Spleen (tissue), 11 donors: ENCODE results near the gene AGRN. TPM values are rescaled to one million over a fixed set of nuclear protein-coding genes. Genes with fewer than 3 reads are reported as not detected.

Source experiments
- DNase-seq: peaks from one replicate; pipeline ENCODE4 v3.0.0-alpha.2; 2020
- H3K27ac ChIP-seq, 8 donors: fragments of 200-600 bp; sonication (generic) in 7 of 8; 1 replicate in 4 of 8; 2 replicates in 4 of 8; pipeline versions ENCODE4 v1.5.0 to v1.8.0; 2016 to 2021; ENCODE audit warnings: inconsistent platforms in 4 of 8, mild to moderate bottlenecking in 4 of 8, moderate library complexity in 1 of 8
- H3K27me3 ChIP-seq, 7 donors: fragments of 200-600 bp; sonication (generic) in 6 of 7; replicated peaks in 1 of 7; 1 replicate in 4 of 7; 2 replicates in 3 of 7; pipeline versions ENCODE4 v1.5.0 to v1.8.0; 2016 to 2021; ENCODE audit warnings: inconsistent platforms in 3 of 7, mild to moderate bottlenecking in 1 of 7
- H3K36me3 ChIP-seq, 6 donors: fragments of 200-600 bp; sonication (generic) in 5 of 6; 1 replicate in 4 of 6; 2 replicates in 2 of 6; pipeline versions ENCODE4 v1.5.0 to v1.8.0; 2016 to 2021; ENCODE audit warnings: inconsistent platforms in 2 of 6
- H3K4me1 ChIP-seq, 6 donors: fragments of 200-600 bp; sonication (generic) in 5 of 6; 1 replicate in 3 of 6; 2 replicates in 3 of 6; pipeline versions ENCODE4 v1.5.0 to v1.8.0; 2016 to 2021; ENCODE audit warnings: inconsistent platforms in 3 of 6
- H3K4me3 ChIP-seq, 8 donors: fragments of 200-600 bp; sonication (generic) in 7 of 8; 1 replicate in 4 of 8; 2 replicates in 4 of 8; pipeline versions ENCODE4 v1.5.0 to v1.8.0; 2016 to 2021; ENCODE audit warnings: inconsistent platforms in 4 of 8, mild to moderate bottlenecking in 4 of 8, moderate library complexity in 2 of 8
- H3K9me3 ChIP-seq, 8 donors: fragments of 200-600 bp; sonication (generic) in 7 of 8; 1 replicate in 4 of 8; 2 replicates in 4 of 8; pipeline versions ENCODE4 v1.5.0 to v1.8.0; 2016 to 2021; ENCODE audit warnings: inconsistent platforms in 4 of 8
- CTCF ChIP-seq, 11 experiments: fragments of 200-600 bp in 7 of 11; fragments of 450-650 bp in 4 of 11; sonication (generic) in 4 of 11; IDR thresholded peaks in 8 of 11; conservative IDR thresholded peaks in 3 of 11; 1 replicate in 7 of 11; 2 replicates in 4 of 11; pipeline versions ENCODE4 v1.4.0 to v1.8.0; 2016 to 2021; ENCODE audit warnings: antibody characterized with exemption in 11 of 11, inconsistent platforms in 4 of 11, mild to moderate bottlenecking in 1 of 11
- POLR2A ChIP-seq, 3 donors: fragments of 450-650 bp; IDR thresholded peaks; one replicate each; pipeline ENCODE4 v1.5.1; 2017; ENCODE audit warnings: antibody characterized with exemption in 3 of 3, mild to moderate bottlenecking in 1 of 3
- POLR2AphosphoS5 ChIP-seq, 3 donors: sonication (generic); formaldehyde crosslinking; IDR thresholded peaks; one replicate each; pipeline ENCODE4 v1.5.1; 2017; ENCODE audit warnings: antibody characterized with exemption in 3 of 3
- WGBS, 5 donors: extraction: QIAGEN DNeasy Blood & Tissue Kit in 3 of 5; methylation state at CpG; one replicate each; pipeline versions ENCODE4 v1.1.5 to v1.1.7; 2013 to 2018; 5-methylcytosine and 5-hydroxymethylcytosine counted together
- intact Hi-C: fragments of 100-400 bp; cut with DNase I; formaldehyde crosslinking; loops from one replicate; pipeline ENCODE4 v1.15.0; 2023; ENCODE audit warnings: low total_unique reads
- polyA plus RNA-seq, 3 donors: library from polyadenylated mRNA; stranded (reverse); fragments of 200-250 nt; gene quantifications; one replicate each; pipeline ENCODE4 v1.2.1, GENCODE V29; 2013
- total RNA-seq, 7 donors: library from RNA; depleted of rRNA in 3 of 7; stranded (reverse); fragments of >200 nt in 3 of 7; fragmentation: NEBNext Ultra II Directional in 4 of 7; extraction: Animal tissue kit (Norgen Biotek cat#: 25700) in 4 of 7; gene quantifications; one replicate each; pipeline versions ENCODE4 v1.1.0 to v1.2.1, GENCODE V29; 2016 to 2021
- donor health status: healthy with polysubstance abuse.
- donor health status: DM: no; HTN: no; CAD: no; lungs with moderate emphysema.
- donor health status: DM: no; HTN: no; CAD: no.
- donor health status: Bipolar disorder and iron deficiency.
- donor health status: healthy.
- donor health status: DM: no; HTN: no; CAD: no.
- donor health status: DM: yes; HTN: yes; CAD: no.

AGRN gene
- total and polyA plus RNA-seq, 10 donors = 4.6 to 27.2 (median 14.5) TPM

- intact Hi-C loops = no loop called here
- peak; percentile 60 for DNase-seq
- TF ChIP-seq POLR2AphosphoS5 (IDR thresholded peaks at IDR 0.05) (no peak), POLR2A (IDR thresholded peaks at IDR 0.05) (no peak), CTCF (IDR thresholded peaks at IDR 0.05 in 8 of 11, conservative IDR thresholded peaks at IDR 0.05 in 3 of 11) (no peak)
- H3K27me3 ChIP-seq = no peaks in the 10 kb centered on the region
- H3K4me3 ChIP-seq = no peak overlapping the region
- no peak overlapping the region for H3K27ac ChIP-seq
- H3K9me3 ChIP-seq = no peaks in the 10 kb centered on the region
- 93 to 95% (median 94%) methylated on average over 33 to 38 of the region's 38 CpGs for WGBS, 5 donors
- no peaks in the 10 kb centered on the region for H3K4me1 ChIP-seq
- peaks cover 0 to 44% (median 2%) of the 10 kb centered on the region in 6 donors for H3K36me3 ChIP-seq
Measured at GRCh38 chr1:1087351-1088028, 67.6 kb downstream of the AGRN start.

- TF ChIP-seq POLR2AphosphoS5 (IDR thresholded peaks at IDR 0.05) = no peak
- TF ChIP-seq POLR2A (IDR thresholded peaks at IDR 0.05) = no peak
- no peak for TF ChIP-seq CTCF (IDR thresholded peaks at IDR 0.05 in 8 of 11, conservative IDR thresholded peaks at IDR 0.05 in 3 of 11)
- Histone ChIP-seq H3K36me3 (peaks cover 0 to 37% (median 2%) of the 10 kb centered on the region in 6 donors), H3K4me1 (no peaks in the 10 kb centered on the region), H3K27ac (no peak overlapping the region), H3K9me3 (no peaks in the 10 kb centered on the region), H3K4me3 (no peak overlapping the region), H3K27me3 (no peaks in the 10 kb centered on the region)
- intact Hi-C loops = no loop called here
- 88 to 92% (median 90%) methylated on average over 28 to 39 of the region's 39 CpGs for WGBS, 5 donors
- DNase-seq = peak; percentile 44
Measured at GRCh38 chr1:1088029-1088800, 68.3 kb downstream of the AGRN start.

- WGBS, 5 donors = 84 to 94% (median 92%) methylated on average over 24 to 46 of the region's 46 CpGs
- TF ChIP-seq CTCF (IDR thresholded peaks at IDR 0.05 in 8 of 11, conservative IDR thresholded peaks at IDR 0.05 in 3 of 11) (no peak), POLR2AphosphoS5 (IDR thresholded peaks at IDR 0.05) (no peak), POLR2A (IDR thresholded peaks at IDR 0.05) (no peak)
- Histone ChIP-seq H3K4me1 (no peaks in the 10 kb centered on the region), H3K27me3 (no peaks in the 10 kb centered on the region), H3K9me3 (no peaks in the 10 kb centered on the region), H3K36me3 (peaks cover 0 to 28% (median under 1%) of the 10 kb centered on the region in 6 donors), H3K4me3 (no peak overlapping the region), H3K27ac (no peak overlapping the region)
- intact Hi-C loops = no loop called here
- DNase-seq = peak; percentile 62
Measured at GRCh38 chr1:1088801-1089680, 69.1 kb downstream of the AGRN start.
